ENCODE results near the gene GOPC.

Gene GOPC

DNA sequence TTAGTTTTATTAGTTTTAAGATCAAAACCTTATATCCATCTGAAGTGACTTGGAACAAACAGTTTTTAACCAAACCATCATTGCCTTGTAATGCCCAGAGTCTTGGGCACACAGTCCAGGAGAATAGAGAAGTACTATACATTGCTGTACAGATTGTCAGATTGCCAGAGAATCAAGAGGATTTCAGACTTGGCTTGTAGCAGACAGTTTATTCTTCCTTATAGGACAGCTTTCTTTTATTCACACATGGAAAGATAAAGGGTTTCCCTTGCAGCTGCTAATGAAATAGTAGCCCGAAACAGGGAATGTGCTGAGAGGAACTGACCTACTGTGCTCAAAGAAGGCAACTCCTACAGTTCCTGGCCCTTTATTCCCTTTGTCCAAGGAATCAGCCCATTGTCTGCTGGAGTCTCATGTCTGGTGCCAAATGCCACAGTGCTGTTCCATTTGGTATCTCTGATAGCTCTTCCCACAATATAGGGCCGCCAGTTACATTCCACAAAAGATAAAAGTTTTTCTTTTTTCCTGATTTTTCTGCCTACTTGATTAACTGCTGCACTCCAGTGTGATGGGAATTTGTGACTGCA is 89.2 kb downstream of the GOPC start:
- no peak for DNase-seq

DNA sequence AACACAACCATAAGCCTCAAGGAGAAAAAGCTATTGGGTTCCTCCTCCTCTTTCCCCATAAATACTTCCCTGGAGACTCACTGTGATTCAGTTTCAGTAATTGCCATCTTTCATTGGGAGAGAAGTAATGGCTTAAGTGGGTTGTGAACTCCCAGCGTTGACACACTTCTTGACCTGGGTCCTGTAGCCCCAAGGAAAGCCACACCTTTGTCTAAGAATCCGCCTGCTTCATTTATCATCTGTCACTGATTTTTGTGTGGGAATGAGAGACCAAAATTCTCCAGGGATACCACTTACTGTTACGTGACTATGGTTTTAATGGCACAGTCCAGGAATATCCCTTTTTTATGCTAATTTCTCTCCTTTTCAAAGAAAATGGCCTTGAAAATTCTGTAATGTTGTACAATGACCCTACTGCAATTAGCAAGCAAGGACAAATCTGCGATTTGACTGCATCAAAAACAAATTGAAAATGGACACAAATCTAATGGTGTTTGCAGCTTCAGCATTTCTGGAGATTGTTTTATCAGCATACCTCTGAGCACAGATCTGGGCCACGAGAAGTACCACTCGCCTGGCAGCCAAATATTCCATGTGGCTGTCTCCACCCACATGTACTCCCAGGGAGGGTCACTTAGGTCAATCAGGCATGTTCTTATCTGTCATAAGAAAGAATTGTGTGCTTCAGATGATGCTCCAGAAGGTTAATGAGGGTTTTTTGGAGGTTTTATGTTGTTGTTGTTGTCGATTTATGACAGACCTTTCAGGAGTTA is 90.1 kb downstream of the GOPC start:
- no peak for DNase-seq
